Measurements from ENCODE around the gene COX10. TPM values are rescaled to one million over a fixed set of nuclear protein-coding genes. Genes with fewer than 3 reads are reported as not detected.
"Not testable (repeated sequence)": the region's sequence is repeated elsewhere in the genome, so short reads cannot be mapped to it uniquely, and the experiment has no call there.

COX10 gene
- total RNA-seq, 1 donor from 2014 or later: 41.7 TPM

DNA sequence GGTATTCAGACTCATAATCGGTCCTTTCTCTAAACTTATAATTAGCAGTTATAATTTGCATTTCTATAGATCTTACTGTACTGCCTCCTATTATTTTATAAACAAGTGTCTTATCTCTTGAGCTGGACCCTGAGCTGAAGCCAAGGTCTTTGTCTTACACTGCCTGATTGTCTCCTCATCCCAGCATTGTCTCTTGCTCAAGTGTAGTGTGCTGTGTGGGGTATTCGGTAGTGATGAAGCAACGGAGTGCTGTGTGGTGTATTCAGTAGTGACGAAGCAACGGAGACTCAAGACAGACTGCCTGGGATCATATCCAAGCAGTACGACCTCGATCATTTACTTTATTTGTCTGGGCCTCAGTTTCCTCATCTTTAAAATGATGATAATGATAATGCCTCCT lies 69.3 kb downstream of the COX10 start:
- no peaks in the 10 kb centered on the region for H3K36me3 Mint-ChIP-seq (ENCODE audit: low read depth)
- no peak for DNase-seq (ENCODE audit: low spot score)
- H3K4me1 Mint-ChIP-seq (ENCODE audit: low read depth): peaks cover 39% of the 10 kb centered on the region
- no peaks in the 10 kb centered on the region for H3K9me3 Mint-ChIP-seq
- H3K27ac Mint-ChIP-seq: no peak overlapping the region
- no peaks in the 10 kb centered on the region for H3K27me3 Mint-ChIP-seq (ENCODE audit: insufficient read depth)
- no peak overlapping the region for H3K4me3 Mint-ChIP-seq
- intact Hi-C loops (cut with micrococcal nuclease): loop anchor here (5.0 kb wide), 1 partner anchor 64 kb away; no protein-coding TSS in a partner anchor

DNA sequence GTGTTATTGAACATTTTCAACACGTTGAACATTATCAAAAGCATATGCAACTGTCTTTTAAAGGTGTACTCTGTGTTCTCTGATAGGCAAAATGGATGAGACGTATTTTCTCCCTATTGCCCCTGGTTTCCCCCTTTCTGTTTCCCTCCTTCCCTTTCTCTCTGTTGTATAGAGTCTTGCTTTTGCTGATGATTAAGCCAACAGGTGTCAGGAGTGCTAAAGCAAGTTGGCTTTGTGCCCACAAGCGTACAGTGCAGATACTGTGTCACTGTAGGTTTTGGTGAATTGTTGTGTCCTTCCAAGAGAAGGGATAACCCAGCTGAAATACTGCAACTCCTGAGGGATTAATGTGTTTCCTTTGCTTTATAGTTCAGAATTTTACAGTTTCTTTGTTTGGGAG lies 74.4 kb downstream of the COX10 start:
- no peak for DNase-seq (ENCODE audit: low spot score)
- no peaks in the 10 kb centered on the region for H3K27me3 Mint-ChIP-seq (ENCODE audit: insufficient read depth)
- no peak overlapping the region for H3K4me3 Mint-ChIP-seq
- H3K9me3 Mint-ChIP-seq: peaks cover 22% of the 10 kb centered on the region
- no peak overlapping the region for H3K27ac Mint-ChIP-seq
- H3K4me1 Mint-ChIP-seq (ENCODE audit: low read depth): peaks cover 46% of the 10 kb centered on the region
- intact Hi-C loops (cut with micrococcal nuclease): no loop called here
- H3K36me3 Mint-ChIP-seq (ENCODE audit: low read depth): peaks cover 20% of the 10 kb centered on the region

DNA sequence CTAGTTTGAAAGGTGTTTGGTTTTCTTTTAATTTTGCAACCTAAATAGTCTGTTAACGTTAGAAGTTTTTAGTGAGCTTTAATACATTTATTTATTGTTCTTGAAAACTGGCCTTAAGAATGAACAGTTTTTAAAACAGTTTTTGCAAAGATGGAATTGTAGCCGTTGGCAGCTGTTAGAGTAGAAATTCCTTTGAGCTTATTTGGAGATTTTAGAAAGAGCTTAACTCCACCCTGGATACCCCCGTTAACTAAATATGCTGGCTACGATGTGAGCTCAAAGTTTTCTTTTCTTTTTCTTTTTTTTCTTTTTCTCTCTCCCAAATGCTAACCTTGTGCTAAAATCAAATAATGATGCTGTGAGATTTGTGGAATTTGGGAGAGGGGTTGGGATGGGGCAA lies 75.2 kb downstream of the COX10 start:
- no peak overlapping the region for H3K27ac Mint-ChIP-seq
- intact Hi-C loops (cut with micrococcal nuclease): no loop called here
- H3K9me3 Mint-ChIP-seq: peaks cover 22% of the 10 kb centered on the region
- peaks cover 47% of the 10 kb centered on the region for H3K4me1 Mint-ChIP-seq (ENCODE audit: low read depth)
- H3K27me3 Mint-ChIP-seq (ENCODE audit: insufficient read depth): no peaks in the 10 kb centered on the region
- no peak overlapping the region for H3K4me3 Mint-ChIP-seq
- no peak for DNase-seq (ENCODE audit: low spot score)
- peaks cover 20% of the 10 kb centered on the region for H3K36me3 Mint-ChIP-seq (ENCODE audit: low read depth)

DNA sequence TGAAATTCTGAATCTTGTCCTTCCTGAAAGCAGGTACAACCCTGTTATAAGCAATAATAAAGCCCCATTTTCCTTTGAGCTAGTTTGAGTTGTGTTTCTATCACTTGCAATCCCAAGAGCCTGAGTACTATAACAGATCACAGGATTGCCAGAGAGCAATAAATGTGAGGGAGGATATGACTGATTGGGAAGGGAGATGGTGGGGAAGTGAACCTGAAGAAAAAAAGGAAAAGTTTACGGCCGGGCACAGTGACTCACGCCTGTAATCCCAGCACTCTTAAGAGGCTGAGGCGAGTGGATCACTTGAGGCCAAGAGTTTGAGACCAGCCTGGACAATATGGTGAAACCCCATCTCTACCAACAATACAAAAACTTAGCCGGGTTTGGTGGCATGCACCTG lies 80.4 kb downstream of the COX10 start:
- Mint-ChIP-seq H3K27ac (no peak overlapping the region), H3K4me3 (no peak overlapping the region), H3K9me3 (peaks cover 20% of the 10 kb centered on the region), H3K4me1 (ENCODE audit: low read depth) (peaks cover 50% of the 10 kb centered on the region), H3K36me3 (ENCODE audit: low read depth) (peaks cover 31% of the 10 kb centered on the region), H3K27me3 (ENCODE audit: insufficient read depth) (no peaks in the 10 kb centered on the region)
- intact Hi-C loops (cut with micrococcal nuclease): loop anchor here (5.0 kb wide), 1 partner anchor 32 kb away; no protein-coding TSS in a partner anchor
- no peak for DNase-seq (ENCODE audit: low spot score)

DNA sequence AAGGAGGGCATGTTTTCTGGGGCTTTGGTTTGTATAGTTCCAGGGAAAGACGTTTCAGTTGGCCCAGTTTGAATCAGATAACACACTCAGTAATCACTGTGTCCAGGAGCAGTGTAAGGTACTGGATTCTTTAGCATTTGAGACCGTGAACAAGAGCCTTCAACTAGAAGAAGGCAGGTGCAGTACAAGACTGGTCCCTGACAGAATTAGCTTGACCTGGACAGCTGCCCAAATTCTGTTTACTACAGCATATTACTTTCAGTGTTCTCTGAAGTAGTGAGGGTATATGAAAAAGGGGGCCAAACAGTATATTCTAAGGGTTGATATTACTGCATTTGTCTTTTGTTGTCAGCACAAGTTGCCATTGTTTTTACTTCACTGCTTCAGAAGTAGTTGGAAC lies 81.3 kb downstream of the COX10 start:
- intact Hi-C loops (cut with micrococcal nuclease): loop anchor here (5.0 kb wide), 1 partner anchor 33 kb away; no protein-coding TSS in a partner anchor
- no peak overlapping the region for H3K27ac Mint-ChIP-seq
- H3K27me3 Mint-ChIP-seq (ENCODE audit: insufficient read depth): no peaks in the 10 kb centered on the region
- DNase-seq (ENCODE audit: low spot score): no peak
- H3K36me3 Mint-ChIP-seq (ENCODE audit: low read depth): peaks cover 30% of the 10 kb centered on the region
- H3K9me3 Mint-ChIP-seq: peaks cover 13% of the 10 kb centered on the region
- peaks cover 45% of the 10 kb centered on the region for H3K4me1 Mint-ChIP-seq (ENCODE audit: low read depth)
- H3K4me3 Mint-ChIP-seq: no peak overlapping the region

DNA sequence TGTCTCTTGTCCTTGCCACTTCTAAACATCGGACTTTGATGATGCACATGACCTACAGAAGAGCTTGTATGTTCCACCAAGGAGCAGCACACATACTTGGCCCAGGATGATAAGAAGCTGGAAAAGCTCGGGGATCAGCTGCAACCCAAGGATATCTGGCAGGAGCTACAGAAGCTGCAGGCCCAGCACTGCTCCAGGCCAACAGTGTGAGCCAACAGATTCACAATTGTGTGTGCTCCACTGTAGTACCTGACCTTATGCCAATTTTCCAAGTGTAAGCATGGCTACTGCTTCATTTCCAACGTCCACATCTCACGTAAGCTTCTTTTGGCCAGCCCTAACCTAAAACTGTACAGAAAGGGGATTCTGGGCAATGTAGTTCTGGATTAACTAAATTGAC lies 83.4 kb downstream of the COX10 start:
- no peak for DNase-seq (ENCODE audit: low spot score)
- H3K9me3 Mint-ChIP-seq: no peaks in the 10 kb centered on the region
- intact Hi-C loops (cut with micrococcal nuclease): loop anchor here (5.0 kb wide), 1 partner anchor 35 kb away; no protein-coding TSS in a partner anchor
- peaks cover 27% of the 10 kb centered on the region for H3K36me3 Mint-ChIP-seq (ENCODE audit: low read depth)
- no peaks in the 10 kb centered on the region for H3K27me3 Mint-ChIP-seq (ENCODE audit: insufficient read depth)
- H3K4me3 Mint-ChIP-seq: no peak overlapping the region
- peaks cover 55% of the 10 kb centered on the region for H3K4me1 Mint-ChIP-seq (ENCODE audit: low read depth)
- H3K27ac Mint-ChIP-seq: no peak overlapping the region

DNA sequence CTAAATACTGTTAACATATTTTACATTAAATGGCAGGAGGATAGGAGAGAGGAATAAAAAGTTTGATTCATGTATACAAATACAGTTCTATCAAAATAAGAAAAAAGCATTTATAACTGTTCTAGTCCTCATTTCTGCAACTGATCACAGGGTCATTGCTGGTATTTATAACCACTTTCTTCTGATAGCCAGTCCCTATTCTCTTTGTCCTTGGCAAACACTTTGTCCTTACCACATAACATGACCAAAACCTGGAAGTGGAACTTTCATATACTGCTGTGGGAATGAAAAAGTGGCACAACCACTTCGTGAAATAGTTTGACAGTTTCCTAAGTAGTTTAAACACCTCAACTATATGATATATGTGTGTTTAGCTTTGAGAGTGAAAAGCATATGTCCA lies 84.1 kb downstream of the COX10 start:
- DNase-seq (ENCODE audit: low spot score): no peak
- Mint-ChIP-seq H3K27me3 (ENCODE audit: insufficient read depth) (no peaks in the 10 kb centered on the region), H3K9me3 (no peaks in the 10 kb centered on the region), H3K36me3 (ENCODE audit: low read depth) (peaks cover 25% of the 10 kb centered on the region), H3K4me3 (no peak overlapping the region), H3K4me1 (ENCODE audit: low read depth) (peaks cover 49% of the 10 kb centered on the region), H3K27ac (no peak overlapping the region)
- intact Hi-C loops (cut with micrococcal nuclease): loop anchor here (5.0 kb wide), 1 partner anchor 36 kb away; no protein-coding TSS in a partner anchor

DNA sequence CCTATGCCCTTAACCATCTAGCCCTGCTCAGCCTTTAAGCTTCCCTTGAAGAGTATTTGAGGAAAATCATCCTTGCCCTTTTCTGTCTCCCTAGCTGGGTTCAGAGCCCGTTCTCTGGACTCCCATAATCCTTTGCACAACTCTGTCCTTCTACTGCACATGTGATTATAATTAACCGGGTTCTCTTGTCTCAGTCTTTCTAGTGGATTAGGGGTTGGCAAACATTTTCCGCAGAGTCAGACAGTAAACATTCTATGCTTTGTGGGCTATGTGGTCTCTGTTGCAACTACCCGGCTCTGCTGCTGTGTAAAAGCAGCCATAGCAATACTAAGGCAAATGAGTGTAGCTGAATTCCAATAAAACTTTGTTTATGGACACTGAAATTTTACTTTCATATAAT lies 87.4 kb downstream of the COX10 start:
- H3K4me1 Mint-ChIP-seq (ENCODE audit: low read depth): peaks cover 44% of the 10 kb centered on the region
- no peak for DNase-seq (ENCODE audit: low spot score)
- intact Hi-C loops (cut with micrococcal nuclease): no loop called here
- peak overlapping the region; percentile 41 for H3K27ac Mint-ChIP-seq
- no peak overlapping the region for H3K4me3 Mint-ChIP-seq
- no peaks in the 10 kb centered on the region for H3K9me3 Mint-ChIP-seq
- H3K27me3 Mint-ChIP-seq (ENCODE audit: insufficient read depth): no peaks in the 10 kb centered on the region
- peaks cover 37% of the 10 kb centered on the region for H3K36me3 Mint-ChIP-seq (ENCODE audit: low read depth)

DNA sequence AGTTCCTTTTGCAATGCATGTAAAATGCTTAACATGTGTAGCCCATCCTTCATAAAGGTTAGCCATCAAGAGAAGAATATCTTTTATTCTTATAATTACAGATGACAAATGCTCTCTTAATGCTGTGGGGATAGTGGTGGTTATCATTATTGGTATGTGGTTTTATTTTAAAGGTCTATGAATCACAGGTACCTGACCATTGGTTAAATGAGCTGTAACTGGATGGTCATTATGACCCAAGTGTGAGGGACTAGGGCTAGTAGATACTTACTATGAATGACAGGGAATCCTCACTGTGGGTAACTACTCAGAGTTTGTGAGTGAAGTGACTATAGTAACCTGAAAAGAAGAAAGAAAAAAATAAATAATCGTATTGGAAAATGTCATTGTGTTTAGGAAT lies 88.5 kb downstream of the COX10 start:
- Mint-ChIP-seq H3K4me3 (no peak overlapping the region), H3K9me3 (no peaks in the 10 kb centered on the region), H3K27me3 (ENCODE audit: insufficient read depth) (no peaks in the 10 kb centered on the region), H3K4me1 (ENCODE audit: low read depth) (peaks cover 38% of the 10 kb centered on the region), H3K27ac (peak overlapping the region; percentile 31), H3K36me3 (ENCODE audit: low read depth) (peaks cover 37% of the 10 kb centered on the region)
- DNase-seq (ENCODE audit: low spot score): no peak
- intact Hi-C loops (cut with micrococcal nuclease): no loop called here

DNA sequence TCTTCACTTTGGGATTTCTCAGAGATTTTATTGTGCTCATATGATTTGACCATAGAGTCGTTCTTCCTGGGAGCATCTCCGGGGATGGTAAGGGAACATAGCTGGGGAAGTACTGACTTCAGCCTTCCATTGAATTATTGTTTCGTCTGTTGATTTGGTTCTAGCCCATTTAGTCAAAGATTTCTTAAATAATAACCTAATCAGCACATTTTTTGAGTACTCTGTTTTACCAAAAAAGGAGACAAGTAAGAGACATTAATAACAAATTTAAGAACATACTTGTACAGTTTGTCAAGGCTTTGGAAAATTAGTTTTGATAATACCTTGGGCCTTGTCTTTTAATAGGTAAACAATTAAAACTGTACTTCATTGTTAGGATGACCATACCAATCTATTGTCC lies 89.4 kb downstream of the COX10 start:
- intact Hi-C loops (cut with micrococcal nuclease): no loop called here
- peaks cover 34% of the 10 kb centered on the region for H3K4me1 Mint-ChIP-seq (ENCODE audit: low read depth)
- peaks cover 39% of the 10 kb centered on the region for H3K36me3 Mint-ChIP-seq (ENCODE audit: low read depth)
- no peaks in the 10 kb centered on the region for H3K9me3 Mint-ChIP-seq
- no peak for DNase-seq (ENCODE audit: low spot score)
- H3K27ac Mint-ChIP-seq: no peak overlapping the region
- no peaks in the 10 kb centered on the region for H3K27me3 Mint-ChIP-seq (ENCODE audit: insufficient read depth)
- H3K4me3 Mint-ChIP-seq: no peak overlapping the region

DNA sequence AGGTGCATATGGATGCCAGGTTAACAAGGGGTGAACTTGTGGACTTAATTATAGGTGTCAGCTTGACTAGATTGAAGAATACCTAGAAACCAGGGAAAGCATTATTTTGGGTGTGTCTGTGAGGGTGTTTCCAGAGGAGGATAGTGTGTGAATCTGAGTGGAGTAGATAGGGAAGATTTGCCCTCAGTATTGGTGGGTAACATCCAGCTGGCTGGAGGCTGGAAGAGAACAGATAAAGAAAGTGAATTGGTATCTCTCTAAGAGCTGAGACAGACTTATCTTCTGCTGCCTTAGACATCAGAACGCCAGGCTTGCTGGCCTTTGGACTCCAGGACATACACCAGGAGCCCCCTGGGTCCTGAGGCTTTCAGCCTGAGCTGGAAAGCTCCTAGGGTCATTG lies 92.1 kb downstream of the COX10 start:
- Mint-ChIP-seq H3K4me3 (no peak overlapping the region), H3K36me3 (ENCODE audit: low read depth) (peaks cover 36% of the 10 kb centered on the region), H3K9me3 (no peaks in the 10 kb centered on the region), H3K27ac (no peak overlapping the region), H3K4me1 (ENCODE audit: low read depth) (peaks cover 41% of the 10 kb centered on the region), H3K27me3 (ENCODE audit: insufficient read depth) (no peaks in the 10 kb centered on the region)
- DNase-seq (ENCODE audit: low spot score): no peak
- intact Hi-C loops (cut with micrococcal nuclease): no loop called here

DNA sequence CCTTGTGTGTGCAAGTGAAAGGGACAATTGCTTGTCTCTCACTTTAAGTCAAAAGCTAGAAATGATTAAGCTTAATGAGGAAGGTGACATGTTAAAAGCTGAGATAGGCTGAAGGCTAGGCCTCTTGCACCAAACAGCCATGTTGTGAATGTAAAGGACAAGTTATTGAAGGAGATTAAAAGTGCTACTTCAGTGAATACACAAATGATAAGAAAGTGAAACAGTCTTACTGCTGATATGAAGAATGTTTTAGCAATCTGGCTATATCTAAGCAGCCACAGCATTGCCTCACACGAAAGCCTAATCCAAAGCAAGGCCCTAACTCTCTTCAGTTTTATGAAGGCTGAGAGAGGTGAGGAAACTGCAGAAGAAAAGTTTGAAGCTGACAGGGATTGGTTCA lies 96.3 kb downstream of the COX10 start:
- intact Hi-C loops (cut with micrococcal nuclease): no loop called here

DNA sequence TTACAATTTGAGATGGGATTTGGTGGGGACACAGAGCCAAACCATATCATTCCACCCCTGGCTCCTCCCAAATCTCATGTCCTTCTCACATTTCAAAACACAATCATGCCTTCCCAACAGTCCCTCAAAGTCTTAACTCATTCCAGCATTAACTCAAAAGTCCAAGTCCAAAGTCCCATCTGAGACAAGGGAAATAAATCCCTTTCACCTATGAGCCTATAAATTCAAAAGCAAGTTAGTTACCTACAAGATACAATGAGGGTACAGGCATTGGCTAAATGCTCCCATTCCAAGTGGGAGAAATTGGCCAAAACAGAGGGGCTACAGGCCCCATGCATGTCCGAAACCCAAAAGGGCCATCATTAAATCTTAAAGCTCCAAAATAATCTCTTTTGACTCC lies 98.5 kb downstream of the COX10 start:
- intact Hi-C loops (cut with micrococcal nuclease); DNase-seq (ENCODE audit: low spot score); H3K27me3 Mint-ChIP-seq (ENCODE audit: insufficient read depth); H3K4me3 Mint-ChIP-seq: not testable (repeated sequence)
- Mint-ChIP-seq H3K4me1 (ENCODE audit: low read depth) (peaks cover 23% of the 10 kb centered on the region), H3K27ac (peak overlapping the region; percentile 25), H3K36me3 (ENCODE audit: low read depth) (peaks cover 44% of the 10 kb centered on the region), H3K9me3 (peaks cover 28% of the 10 kb centered on the region)

More for the DNA sequence above, 96.3 kb downstream of the COX10 start:
- Mint-ChIP-seq H3K36me3 (ENCODE audit: low read depth) (peaks cover 48% of the 10 kb centered on the region), H3K4me3 (no peak overlapping the region), H3K4me1 (ENCODE audit: low read depth) (peaks cover 25% of the 10 kb centered on the region), H3K27ac (peak overlapping the region; percentile 60), H3K27me3 (ENCODE audit: insufficient read depth) (no peaks in the 10 kb centered on the region), H3K9me3 (peaks cover 28% of the 10 kb centered on the region)
- DNase-seq (ENCODE audit: low spot score): no peak

DNA sequence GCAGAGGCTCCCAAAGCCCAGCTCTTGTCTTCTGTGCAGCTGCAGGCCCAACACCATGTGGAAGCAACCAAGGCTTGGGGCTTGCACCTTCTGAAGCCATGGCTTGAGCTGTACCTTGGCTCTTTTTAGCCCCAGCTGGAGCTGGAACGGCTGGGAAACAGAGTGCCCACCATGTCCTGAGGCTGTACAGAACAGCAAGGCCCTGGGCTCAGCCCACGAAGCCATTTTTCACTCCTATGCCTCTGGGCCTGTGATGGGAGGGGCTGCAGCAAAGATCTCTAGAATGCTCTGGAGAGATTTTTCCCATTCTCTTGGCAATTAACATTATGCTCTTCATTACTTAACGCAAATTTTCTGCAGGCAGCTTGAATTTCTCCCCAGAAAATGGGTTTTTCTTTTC lies 99.3 kb downstream of the COX10 start:
- Mint-ChIP-seq H3K36me3 (ENCODE audit: low read depth) (peaks cover 46% of the 10 kb centered on the region), H3K27me3 (ENCODE audit: insufficient read depth) (no peaks in the 10 kb centered on the region), H3K27ac (no peak overlapping the region), H3K9me3 (peaks cover 28% of the 10 kb centered on the region), H3K4me1 (ENCODE audit: low read depth) (peaks cover 21% of the 10 kb centered on the region), H3K4me3 (no peak overlapping the region)
- intact Hi-C loops (cut with micrococcal nuclease): no loop called here
- no peak for DNase-seq (ENCODE audit: low spot score)
